ENCODE results near the gene DYSF. TPM values are rescaled to one million over a fixed set of nuclear protein-coding genes. Genes with fewer than 3 reads are reported as not detected.

Gene DYSF
- total and polyA plus RNA-seq, 2 donors (not counting 3 experiments of a cell fraction or from before 2014, with no cell fraction given), result 50.9 to 152 TPM

- H3K4me1 ChIP-seq (ENCODE audit: control insufficient read depth, extremely low read depth, insufficient read depth, low read length), result peaks cover 19% of the 10 kb centered on the region
- H3K27ac ChIP-seq (ENCODE audit: insufficient read depth, low read depth, low read length), result no peak overlapping the region
- peak overlapping the region; percentile 49 for H2AFZ ChIP-seq (ENCODE audit: low read depth, low read length)
- H3K9me1 ChIP-seq (replicated peaks; ENCODE audit: control insufficient read depth, extremely low read depth, insufficient read depth, low read length), result no peaks in the 10 kb centered on the region
- no peaks in the 10 kb centered on the region for H3K9me3 ChIP-seq (replicated peaks; ENCODE audit: control insufficient read depth, insufficient read depth, low read length)
- no peaks in the 10 kb centered on the region for H4K20me1 ChIP-seq (replicated peaks; ENCODE audit: control insufficient read depth, extremely low read depth, insufficient read depth, low read length)
- H3K27me3 ChIP-seq (ENCODE audit: control insufficient read depth in 2 of 2, insufficient read depth in 2 of 2, low read length in 2 of 2), result no peaks in the 10 kb centered on the region
- H3K36me3 ChIP-seq (ENCODE audit: control insufficient read depth in 2 of 2, extremely low read depth in 1 of 2, insufficient read depth in 2 of 2, low read length in 2 of 2), result peaks cover 0 to 20% of the 10 kb centered on the region in 2 experiments
- H3K4me3 ChIP-seq (replicated peaks in 1 of 3; ENCODE audit: insufficient read depth in 1 of 3, low read depth in 1 of 3, low read length in 3 of 3), result no peak overlapping the region
- ChIA-PET POLR2A (no interaction called here), CTCF (interaction anchor here (1.2 to 1.6 kb wide), 3 partner anchors 10 to 536 kb away, joined by 3 to 7 read pairs (median 6); no protein-coding TSS in a partner anchor)
- intact Hi-C loops (cut with micrococcal nuclease) (loop anchor here (5.0 kb wide), 1 partner anchor 258 kb away; no protein-coding TSS in a partner anchor), dilution Hi-C loops (cut with MboI; ENCODE audit: extremely low pct_ligation_motif_present, low sequenced_read_pairs) (no loop called here)
- no peak for DNase-seq (ENCODE audit: low read depth, low spot score)
- no peak overlapping the region for H3K9ac ChIP-seq (replicated peaks; ENCODE audit: extremely low read depth, insufficient read depth, low read length)
- TF ChIP-seq GATA2 (IDR thresholded peaks at IDR 0.05; ENCODE audit: insufficient read depth, insufficient read length, low read depth, low read length), result no peak
- no peak for TF ChIP-seq FOS (IDR thresholded peaks at IDR 0.05; ENCODE audit: borderline replicate concordance, insufficient read depth, low read length)
- TF ChIP-seq MYC (IDR thresholded peaks at IDR 0.05; ENCODE audit: low read depth, low read length), result no peak
- TF ChIP-seq MAX (IDR thresholded peaks at IDR 0.05; ENCODE audit: insufficient read depth, insufficient read length), result no peak
- no peak for TF ChIP-seq CTCF (IDR thresholded peaks at IDR 0.05; ENCODE audit: extremely low read depth in 1 of 2, insufficient read depth in 1 of 2, low read depth in 1 of 2, low read length in 2 of 2)
- no peak for TF ChIP-seq POLR2A (IDR thresholded peaks at IDR 0.05; ENCODE audit: low read depth, low read length)
- no peak for TF ChIP-seq EZH2 (IDR thresholded peaks at IDR 0.05; ENCODE audit: borderline replicate concordance, low read depth, low read length, severe bottlenecking)
- no peak for TF ChIP-seq POLR2AphosphoS5 (IDR thresholded peaks at IDR 0.05; ENCODE audit: insufficient read depth, low read depth, low read length)
- no peak for TF ChIP-seq JUN (IDR thresholded peaks at IDR 0.05; ENCODE audit: borderline replicate concordance, insufficient read depth, insufficient read length, low read depth)
- peak overlapping the region; percentile 3 for H3K4me2 ChIP-seq (ENCODE audit: insufficient read depth, low read length)
- H3K79me2 ChIP-seq (ENCODE audit: control insufficient read depth, insufficient read depth, low read length), result no peaks in the 10 kb centered on the region
- BruUV-seq (replicated peaks), result no TSS peak
- no peak for FAIRE-seq
These were observed 160.9 kb downstream of the DYSF start for GRCh38 chr2:71613953-71614925.

Data from endothelial cell of umbilical vein (primary cell).